ENCODE measurements around the gene TIMP3. TPM values are rescaled to one million over a fixed set of nuclear protein-coding genes. Genes with fewer than 3 reads are reported as not detected.

The TIMP3 gene
- total and polyA plus RNA-seq, 8 donors, result 30.4 to 248 (median 107) TPM

DNA sequence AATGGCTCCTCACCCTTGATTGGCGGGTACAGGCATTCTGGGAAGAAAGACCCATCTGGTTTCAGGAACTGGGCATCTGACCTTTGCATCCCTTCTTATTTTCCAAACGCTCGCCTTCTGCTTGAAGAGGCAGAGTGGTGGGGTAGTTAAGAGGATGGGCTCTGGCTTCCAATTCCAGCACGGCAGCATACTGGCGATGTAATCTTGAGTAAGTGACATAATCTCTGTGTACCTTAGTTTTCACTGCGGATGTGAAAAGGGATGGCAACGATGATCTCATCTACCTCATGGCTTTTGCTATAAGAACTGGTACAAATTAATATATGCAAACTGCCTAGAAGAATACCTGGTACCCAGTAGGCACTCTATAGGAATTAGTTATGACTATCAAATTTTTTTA is 10.0 kb upstream of the TIMP3 start:
- H3K4me1 ChIP-seq, result peaks cover 0 to 13% (median under 1%) of the 10 kb centered on the region in 4 donors
- TF ChIP-seq, protein P1, sequence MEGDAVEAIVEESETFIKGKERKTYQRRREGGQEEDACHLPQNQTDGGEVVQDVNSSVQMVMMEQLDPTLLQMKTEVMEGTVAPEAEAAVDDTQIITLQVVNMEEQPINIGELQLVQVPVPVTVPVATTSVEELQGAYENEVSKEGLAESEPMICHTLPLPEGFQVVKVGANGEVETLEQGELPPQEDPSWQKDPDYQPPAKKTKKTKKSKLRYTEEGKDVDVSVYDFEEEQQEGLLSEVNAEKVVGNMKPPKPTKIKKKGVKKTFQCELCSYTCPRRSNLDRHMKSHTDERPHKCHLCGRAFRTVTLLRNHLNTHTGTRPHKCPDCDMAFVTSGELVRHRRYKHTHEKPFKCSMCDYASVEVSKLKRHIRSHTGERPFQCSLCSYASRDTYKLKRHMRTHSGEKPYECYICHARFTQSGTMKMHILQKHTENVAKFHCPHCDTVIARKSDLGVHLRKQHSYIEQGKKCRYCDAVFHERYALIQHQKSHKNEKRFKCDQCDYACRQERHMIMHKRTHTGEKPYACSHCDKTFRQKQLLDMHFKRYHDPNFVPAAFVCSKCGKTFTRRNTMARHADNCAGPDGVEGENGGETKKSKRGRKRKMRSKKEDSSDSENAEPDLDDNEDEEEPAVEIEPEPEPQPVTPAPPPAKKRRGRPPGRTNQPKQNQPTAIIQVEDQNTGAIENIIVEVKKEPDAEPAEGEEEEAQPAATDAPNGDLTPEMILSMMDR (IDR thresholded peaks at IDR 0.05), result no peak
- TF ChIP-seq POLR2A (IDR thresholded peaks at IDR 0.05) (no peak), EP300 (IDR thresholded peaks at IDR 0.05) (no peak), POLR2AphosphoS5 (IDR thresholded peaks at IDR 0.05) (no peak)
- no peak overlapping the region for H3K4me3 ChIP-seq
- no peaks in the 10 kb centered on the region for H3K9me3 ChIP-seq
- no peaks in the 10 kb centered on the region for H3K36me3 ChIP-seq
- intact Hi-C loops (cut with DNase I; ENCODE audit: low total_unique reads), result loop anchor here (10.0 kb wide), 1 partner anchor 257 kb away; no protein-coding TSS in a partner anchor
- DNase-seq, result no peak
- H3K27me3 ChIP-seq, result no peaks in the 10 kb centered on the region
- no peak overlapping the region for H3K27ac ChIP-seq
- WGBS, 5 donors, result 84 to 95% (median 89%) methylated on average over 7 of the region's 7 CpGs

DNA sequence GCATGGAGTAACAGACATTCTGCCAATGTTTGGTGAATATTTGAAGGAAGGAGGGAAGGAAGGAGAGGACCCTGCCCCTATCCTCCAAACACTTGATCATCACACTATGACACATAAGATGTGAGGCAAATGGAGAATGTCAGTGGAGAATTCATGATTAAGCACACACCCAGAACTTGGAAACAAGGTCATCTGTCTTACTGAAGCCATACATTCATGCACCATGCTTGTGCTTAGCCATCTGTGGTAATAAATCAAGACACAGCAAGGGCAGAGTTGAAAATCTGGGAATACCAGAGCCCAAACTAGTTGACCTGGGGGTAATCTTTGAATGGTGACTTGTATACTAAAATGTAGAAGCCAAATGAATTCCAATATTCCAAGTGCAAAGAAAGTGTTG is 7.9 kb upstream of the TIMP3 start:
- no peaks in the 10 kb centered on the region for H3K27me3 ChIP-seq
- TF ChIP-seq, protein P1 (IDR thresholded peaks at IDR 0.05), result no peak
- TF ChIP-seq POLR2A (IDR thresholded peaks at IDR 0.05) (no peak), POLR2AphosphoS5 (IDR thresholded peaks at IDR 0.05) (no peak), EP300 (IDR thresholded peaks at IDR 0.05) (no peak)
- no peak overlapping the region for H3K27ac ChIP-seq
- H3K4me1 ChIP-seq, result peaks cover 0 to 17% (median 3%) of the 10 kb centered on the region in 4 donors
- no peak overlapping the region for H3K4me3 ChIP-seq
- DNase-seq, result no peak
- no peaks in the 10 kb centered on the region for H3K9me3 ChIP-seq
- intact Hi-C loops (cut with DNase I; ENCODE audit: low total_unique reads), result loop anchor here (10.0 kb wide), 1 partner anchor 259 kb away; no protein-coding TSS in a partner anchor
- H3K36me3 ChIP-seq, result no peaks in the 10 kb centered on the region

DNA sequence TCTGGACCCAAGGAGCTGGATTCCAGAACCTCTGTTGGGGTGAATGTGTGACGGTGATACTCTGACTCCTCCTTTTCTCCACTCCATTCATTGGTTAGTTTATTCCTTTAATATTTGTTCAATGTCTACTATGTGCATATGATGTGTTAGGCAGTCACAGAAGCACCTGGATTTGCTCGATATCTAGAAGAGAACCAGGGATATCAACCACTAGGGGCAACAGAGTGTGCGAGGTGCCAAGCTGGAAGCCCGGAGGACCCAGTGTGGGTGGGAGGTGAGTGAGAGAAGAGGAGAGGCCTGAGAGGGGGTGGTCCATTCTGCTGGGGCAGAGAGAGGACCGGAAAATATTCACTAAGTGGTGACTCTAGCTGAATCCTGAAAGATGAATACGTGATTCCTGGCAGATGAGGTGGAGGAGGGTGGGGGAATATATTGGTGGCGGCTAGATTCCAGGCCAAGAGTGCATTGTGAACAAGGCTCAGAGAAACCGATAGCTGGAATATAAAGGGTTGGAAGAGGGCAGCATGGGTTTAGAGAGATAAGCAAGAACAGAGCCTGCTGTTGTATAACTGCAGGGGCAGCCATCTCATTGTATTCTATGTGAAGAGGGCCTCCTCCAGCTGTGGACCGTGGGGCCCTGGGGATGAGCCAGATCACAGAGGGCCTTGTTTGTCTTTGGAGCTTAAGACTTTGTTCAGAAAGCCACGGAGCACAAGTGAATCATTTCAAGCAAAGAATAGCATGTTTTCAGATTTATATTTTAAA is 6.9 kb upstream of the TIMP3 start:
- no peak overlapping the region for H3K4me3 ChIP-seq
- H3K4me1 ChIP-seq, result peaks cover 0 to 10% (median 3%) of the 10 kb centered on the region in 4 donors
- DNase-seq, result no peak
- no peaks in the 10 kb centered on the region for H3K9me3 ChIP-seq
- 48 to 63% (median 58%) methylated on average over 10 of the region's 10 CpGs for WGBS, 5 donors
- no peaks in the 10 kb centered on the region for H3K36me3 ChIP-seq
- no peaks in the 10 kb centered on the region for H3K27me3 ChIP-seq
- intact Hi-C loops (cut with DNase I; ENCODE audit: low total_unique reads), result loop anchor here (5.0 to 10.0 kb wide), 2 partner anchors 137 to 260 kb away; no protein-coding TSS in a partner anchor
- no peak for TF ChIP-seq EP300 (IDR thresholded peaks at IDR 0.05)
- no peak overlapping the region for H3K27ac ChIP-seq

DNA sequence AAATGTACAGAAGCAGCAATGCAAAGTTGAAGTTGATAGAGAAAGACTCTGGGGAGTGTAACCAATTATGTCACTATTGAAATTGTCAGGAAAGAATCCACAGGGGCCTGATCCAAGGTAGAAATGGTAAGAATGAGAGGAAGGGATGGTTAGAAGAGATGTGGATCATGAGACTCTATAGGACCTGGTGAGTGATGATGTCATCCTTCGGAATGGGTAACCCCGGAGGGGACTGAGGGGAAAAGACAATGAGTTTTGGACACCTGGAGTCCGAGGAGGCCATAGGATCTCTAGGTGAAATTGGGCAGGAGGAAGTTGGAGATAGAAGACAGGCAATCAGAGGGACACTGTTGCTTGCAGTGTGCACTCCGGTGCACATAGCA is 6.3 kb upstream of the TIMP3 start:
- Histone ChIP-seq H3K4me3 (no peak overlapping the region), H3K36me3 (no peaks in the 10 kb centered on the region), H3K27me3 (no peaks in the 10 kb centered on the region), H3K27ac (no peak overlapping the region), H3K4me1 (peaks cover 5 to 10% (median 6%) of the 10 kb centered on the region in 4 donors), H3K9me3 (no peaks in the 10 kb centered on the region)
- no peak for DNase-seq
- intact Hi-C loops (cut with DNase I; ENCODE audit: low total_unique reads), result loop anchor here (5.0 to 10.0 kb wide), 2 partner anchors 138 to 260 kb away; no protein-coding TSS in a partner anchor
- TF ChIP-seq, protein P1 (IDR thresholded peaks at IDR 0.05), result no peak
- TF ChIP-seq POLR2A (IDR thresholded peaks at IDR 0.05) (no peak), EP300 (IDR thresholded peaks at IDR 0.05) (no peak), POLR2AphosphoS5 (IDR thresholded peaks at IDR 0.05) (no peak)
- 84 to 92% (median 89%) methylated on average over 4 of the region's 4 CpGs for WGBS, 5 donors

All from stomach (tissue), 9 donors.